DOHH2 (cell line): ENCODE data around the gene S100A10.

ENCODE experiments used
- H3F3A ChIP-seq: fragments of 200-600 bp; sonication (generic), shearing (Covaris generic); 2 replicates; pipeline ENCODE4 v1.6.0; 2016; ENCODE audit warnings: antibody characterized with exemption, mild to moderate bottlenecking; ENCODE audit not compliant: control insufficient read depth, insufficient read depth
- H3K27ac ChIP-seq: fragments of 200-600 bp; sonication (generic); 2 replicates; pipeline ENCODE4 v1.5.1; 2014; ENCODE audit warnings: low read depth, mild to moderate bottlenecking, low read length, moderate library complexity
- H3K27me3 ChIP-seq: fragments of 200-600 bp; sonication (generic); 2 replicates; pipeline ENCODE4 v1.6.1; 2014; ENCODE audit warnings: mild to moderate bottlenecking, low read length, mixed read lengths; ENCODE audit not compliant: control insufficient read depth
- H3K36me3 ChIP-seq: fragments of 200-600 bp; sonication (generic); 2 replicates; pipeline ENCODE4 v1.6.1; 2014; ENCODE audit warnings: mild to moderate bottlenecking, low read length, moderate library complexity, mixed read lengths; ENCODE audit not compliant: control insufficient read depth
- H3K4me1 ChIP-seq: fragments of 200-600 bp; sonication (generic); 2 replicates; pipeline ENCODE4 v1.6.1; 2014; ENCODE audit warnings: mild to moderate bottlenecking, low read length, mixed read lengths; ENCODE audit not compliant: control insufficient read depth
- H3K4me2 ChIP-seq: fragments of 200-600 bp; sonication (generic); 2 replicates; pipeline ENCODE4 v1.6.0; 2014; ENCODE audit warnings: mild to moderate bottlenecking, low read length, moderate library complexity
- H3K4me3 ChIP-seq: fragments of 200-600 bp; sonication (generic); 2 replicates; pipeline ENCODE4 v1.5.1; 2014; ENCODE audit warnings: mild to moderate bottlenecking, low read length, mixed read lengths
- H3K79me2 ChIP-seq: fragments of 200-600 bp; sonication (generic); 2 replicates; pipeline ENCODE4 v1.6.1; 2014; ENCODE audit warnings: mild to moderate bottlenecking, low read length, mixed read lengths; ENCODE audit not compliant: control insufficient read depth
- H3K9me2 ChIP-seq: fragments of 200-600 bp; sonication (generic); replicated peaks from 2 replicates; pipeline ENCODE4 v1.6.1; 2014; ENCODE audit warnings: mild to moderate bottlenecking, low read length, mixed read lengths; ENCODE audit not compliant: control insufficient read depth
- H3K9me3 ChIP-seq: fragments of 200-600 bp; sonication (generic); 2 replicates; pipeline ENCODE4 v1.6.1; 2014; ENCODE audit warnings: antibody characterized with exemption, low read length, mixed read lengths; ENCODE audit not compliant: control insufficient read depth, insufficient read depth
- H4K20me1 ChIP-seq: fragments of 200-600 bp; sonication (generic); 2 replicates; pipeline ENCODE4 v1.6.0; 2014; ENCODE audit warnings: low read depth, mild to moderate bottlenecking, antibody characterized with exemption, low read length, moderate library complexity; ENCODE audit not compliant: control insufficient read depth, insufficient read depth
- CTCF ChIP-seq: fragments of 200-600 bp; sonication (generic); IDR thresholded peaks from one replicate; pipeline ENCODE4 v1.5.1; 2014; ENCODE audit warnings: antibody characterized with exemption, mild to moderate bottlenecking, low read depth, low read length; ENCODE audit not compliant: poor library complexity, severe bottlenecking
- EZH2phosphoT487 ChIP-seq: fragments of 200-600 bp; sonication (generic); IDR thresholded peaks from 2 replicates; pipeline ENCODE4 v1.6.1; 2017; ENCODE audit warnings: borderline replicate concordance, mild to moderate bottlenecking, antibody characterized with exemption, low read length, moderate library complexity, mixed read lengths

The S100A10 gene

GRCh38 chr1:151970626-151971025 is 23.0 kb downstream of the S100A10 start:
- Histone ChIP-seq H3K4me3 (no peak overlapping the region), H3K36me3 (no peaks in the 10 kb centered on the region), H3K9me2 (no peaks in the 10 kb centered on the region), H3K79me2 (no peaks in the 10 kb centered on the region), H3K9me3 (no peaks in the 10 kb centered on the region), H3F3A (no peaks in the 10 kb centered on the region), H4K20me1 (no peaks in the 10 kb centered on the region), H3K27me3 (no peaks in the 10 kb centered on the region; the same call in 1 of the 2 replicates), H3K4me2 (no peak overlapping the region), H3K27ac (no peak overlapping the region), H3K4me1 (peaks cover 28% of the 10 kb centered on the region)
- no peak for TF ChIP-seq CTCF
- no peak for TF ChIP-seq EZH2phosphoT487

- H3K27ac ChIP-seq = no peak overlapping the region
- H3K4me2 ChIP-seq = no peak overlapping the region
- H3K4me3 ChIP-seq = no peak overlapping the region
- H3K9me3 ChIP-seq = no peaks in the 10 kb centered on the region
- no peaks in the 10 kb centered on the region for H3K9me2 ChIP-seq
- H3K36me3 ChIP-seq = no peaks in the 10 kb centered on the region
- no peaks in the 10 kb centered on the region; the same call in 1 of the 2 replicates for H3K27me3 ChIP-seq
- H3K79me2 ChIP-seq = no peaks in the 10 kb centered on the region
- no peak for TF ChIP-seq EZH2phosphoT487
- TF ChIP-seq CTCF = no peak
- no peaks in the 10 kb centered on the region for H4K20me1 ChIP-seq
- peaks cover 28% of the 10 kb centered on the region for H3K4me1 ChIP-seq
- H3F3A ChIP-seq = no peaks in the 10 kb centered on the region
These were observed 23.5 kb downstream of the S100A10 start for GRCh38 chr1:151970128-151970527.

GRCh38 chr1:151968791-151969399 is 24.8 kb downstream of the S100A10 start:
- peak overlapping the region; percentile 41; the same call in 1 of the 2 replicates for H3K4me2 ChIP-seq

More at GRCh38 chr1:151968791-151969399, 24.8 kb downstream of the S100A10 start:
- Histone ChIP-seq H3K4me1 (peaks cover 28% of the 10 kb centered on the region), H3K27me3 (no peaks in the 10 kb centered on the region; the same call in 1 of the 2 replicates), H3K27ac (no peak overlapping the region), H3K36me3 (no peaks in the 10 kb centered on the region), H3F3A (no peaks in the 10 kb centered on the region), H4K20me1 (no peaks in the 10 kb centered on the region), H3K9me3 (no peaks in the 10 kb centered on the region), H3K4me3 (no peak overlapping the region), H3K9me2 (no peaks in the 10 kb centered on the region), H3K79me2 (no peaks in the 10 kb centered on the region)
- TF ChIP-seq EZH2phosphoT487 (no peak), CTCF (no peak)
